NT2/D1 (cell line): ENCODE data around the gene L3MBTL4.

Experiments used
- SUZ12 ChIP-seq: IDR thresholded peaks from 2 replicates; pipeline ENCODE4 v1.6.1; 2011; ENCODE audit not compliant: insufficient read length, insufficient read depth; ENCODE audit errors: extremely low read depth
- YY1 ChIP-seq: IDR thresholded peaks from 2 replicates; pipeline ENCODE4 v1.6.1; 2011; ENCODE audit not compliant: insufficient read length, insufficient read depth
- ZNF274 ChIP-seq: IDR thresholded peaks from 2 replicates; pipeline ENCODE4 v1.6.1; 2011; ENCODE audit warnings: mild to moderate bottlenecking, low read depth, low read length

DNA sequence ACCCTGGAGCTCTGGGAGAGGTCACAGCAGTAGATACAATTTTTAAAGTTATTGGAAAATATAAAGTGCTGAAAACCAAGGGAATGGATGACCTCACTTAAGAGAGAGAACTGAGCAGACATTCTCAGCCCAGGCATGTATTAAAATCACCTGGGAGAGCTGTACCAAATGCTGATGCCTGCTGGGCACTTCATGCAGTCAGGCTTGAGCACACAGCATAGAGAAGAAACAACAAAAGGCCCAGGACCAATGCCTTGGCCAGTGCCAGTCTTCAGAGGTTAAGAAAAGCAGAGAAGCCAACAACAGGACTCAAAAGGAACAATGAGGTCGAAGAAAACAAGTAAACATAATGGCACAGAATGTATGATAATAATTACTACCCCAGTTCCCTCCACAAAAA is 211.8 kb downstream of the L3MBTL4 start:
- TF ChIP-seq YY1, result no peak
- no peak for TF ChIP-seq ZNF274
- TF ChIP-seq SUZ12, result no peak
